ENCODE data around the gene CHMP4A.

CHMP4A gene

GRCh38 chr14:24212924-24213865 is at the start of gene CHMP4A:
Gene CHMP4A, minus strand, starts transcription at chr14:24213488. Its CDS starts 49 bp downstream, at chr14:24213439.
- DNase-seq, result peak; percentile 97

- DNase-seq, result no peak
These were observed 48.7 kb upstream of the CHMP4A start for GRCh38 chr14:24261969-24262327.

- DNase-seq, result no peak
These were observed 48.1 kb upstream of the CHMP4A start for GRCh38 chr14:24261256-24261968.

GRCh38 chr14:24260780-24261157 is 47.5 kb upstream of the CHMP4A start:
- no peak for DNase-seq

- no peak for DNase-seq
These were observed 46.9 kb upstream of the CHMP4A start for GRCh38 chr14:24260026-24260779.

- DNase-seq, result no peak
These were observed 46.2 kb upstream of the CHMP4A start for GRCh38 chr14:24259282-24260025.

DNA sequence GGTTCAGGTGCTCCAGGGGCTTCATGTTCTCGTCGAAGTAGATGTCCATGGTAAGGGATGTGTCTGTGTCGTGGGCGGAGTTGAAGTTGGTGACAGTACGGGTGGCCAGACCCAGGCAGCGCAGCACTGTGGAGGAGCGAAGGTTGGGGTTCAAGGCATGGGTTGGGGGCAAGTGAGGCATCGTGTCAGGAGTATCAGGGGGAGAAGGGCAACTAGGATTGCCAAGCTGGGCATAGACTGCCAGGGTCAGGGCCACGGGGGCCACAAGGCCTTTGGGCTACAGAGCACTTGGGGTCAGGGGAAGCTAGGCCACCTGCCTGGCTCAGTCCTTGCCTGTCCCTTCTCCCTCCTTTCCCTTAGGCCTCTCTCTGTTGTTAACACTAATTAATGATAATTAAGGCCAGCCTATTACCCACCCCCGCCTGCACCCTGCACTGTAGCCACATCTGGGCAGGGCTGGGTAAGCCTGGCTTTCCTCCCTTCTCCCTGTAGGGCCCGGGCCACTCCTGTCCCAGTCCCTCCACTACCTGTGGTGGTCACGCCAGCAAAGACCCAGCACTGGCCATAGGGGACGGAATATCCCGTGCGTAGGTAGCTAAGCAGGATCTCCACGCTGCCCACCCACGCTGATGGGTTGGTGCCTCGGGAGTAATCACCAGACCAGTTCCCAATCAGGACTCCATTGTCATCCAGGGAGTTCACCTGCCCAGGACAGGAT is 45.4 kb upstream of the CHMP4A start:
- DNase-seq, result no peak

GRCh38 chr14:24258119-24258518 is 44.8 kb upstream of the CHMP4A start:
- DNase-seq, result no peak

GRCh38 chr14:24256960-24257359 is 43.7 kb upstream of the CHMP4A start:
- no peak for DNase-seq

DNA sequence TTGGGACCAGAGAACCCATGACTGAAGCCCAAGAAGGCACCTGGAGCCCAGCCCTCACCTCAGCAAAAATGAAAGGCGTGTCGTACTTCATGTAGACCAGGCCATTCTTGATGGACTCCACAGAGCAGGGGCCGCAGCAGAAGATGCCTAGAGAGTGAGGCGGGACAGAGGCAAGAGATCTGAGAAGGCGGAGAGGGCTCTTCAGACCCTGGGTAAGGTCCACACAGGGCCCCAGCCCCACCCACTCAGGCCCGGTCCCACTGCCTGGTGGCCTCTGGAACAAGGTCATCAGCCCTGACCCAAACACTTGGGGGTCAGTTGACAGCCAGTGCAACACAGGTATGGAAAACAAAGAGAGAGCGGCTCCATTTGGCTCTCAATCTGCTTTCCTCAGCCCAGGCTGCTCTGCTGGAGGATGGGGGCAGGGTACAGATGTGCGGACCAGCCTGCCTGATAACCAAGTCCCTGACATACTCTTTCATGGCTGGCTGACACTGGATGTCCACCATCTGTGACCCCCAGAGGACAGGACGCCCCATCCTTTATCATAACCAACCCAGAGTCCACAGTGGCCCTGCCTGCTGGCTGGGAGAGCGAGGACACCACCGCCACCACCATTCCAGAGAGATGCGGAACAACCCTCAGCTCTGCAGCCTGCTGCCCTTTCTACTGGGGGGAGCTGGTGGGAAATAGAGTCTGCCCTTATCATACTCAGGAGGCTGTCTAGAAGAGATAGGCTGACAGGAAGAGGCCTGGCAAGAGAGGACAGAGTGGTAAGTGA is 42.8 kb upstream of the CHMP4A start:
- DNase-seq, result no peak

DNA sequence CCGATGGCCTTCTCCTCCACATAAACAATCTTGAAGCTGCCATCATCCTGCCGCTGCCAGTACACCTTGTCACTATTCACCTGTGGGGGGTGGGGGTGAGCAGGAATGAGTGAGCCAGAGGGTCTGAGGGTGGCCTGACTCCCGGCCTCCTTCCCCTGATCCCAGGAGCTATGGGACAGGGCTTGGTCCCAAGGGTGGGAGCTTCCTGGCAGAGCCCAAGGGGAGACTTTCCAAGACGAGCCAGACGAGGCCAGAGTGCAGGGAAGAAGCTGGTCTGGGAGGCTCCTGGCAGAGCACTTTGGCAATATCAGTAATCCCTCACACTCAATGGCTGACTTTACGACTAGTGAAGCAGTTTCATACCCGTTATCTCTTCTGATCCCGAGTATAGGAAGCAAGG is 42.1 kb upstream of the CHMP4A start:
- DNase-seq, result no peak

GRCh38 chr14:24254630-24255392 is 41.5 kb upstream of the CHMP4A start:
- DNase-seq, result no peak

GRCh38 chr14:24253936-24254335 is 40.6 kb upstream of the CHMP4A start:
- no peak for DNase-seq

DNA sequence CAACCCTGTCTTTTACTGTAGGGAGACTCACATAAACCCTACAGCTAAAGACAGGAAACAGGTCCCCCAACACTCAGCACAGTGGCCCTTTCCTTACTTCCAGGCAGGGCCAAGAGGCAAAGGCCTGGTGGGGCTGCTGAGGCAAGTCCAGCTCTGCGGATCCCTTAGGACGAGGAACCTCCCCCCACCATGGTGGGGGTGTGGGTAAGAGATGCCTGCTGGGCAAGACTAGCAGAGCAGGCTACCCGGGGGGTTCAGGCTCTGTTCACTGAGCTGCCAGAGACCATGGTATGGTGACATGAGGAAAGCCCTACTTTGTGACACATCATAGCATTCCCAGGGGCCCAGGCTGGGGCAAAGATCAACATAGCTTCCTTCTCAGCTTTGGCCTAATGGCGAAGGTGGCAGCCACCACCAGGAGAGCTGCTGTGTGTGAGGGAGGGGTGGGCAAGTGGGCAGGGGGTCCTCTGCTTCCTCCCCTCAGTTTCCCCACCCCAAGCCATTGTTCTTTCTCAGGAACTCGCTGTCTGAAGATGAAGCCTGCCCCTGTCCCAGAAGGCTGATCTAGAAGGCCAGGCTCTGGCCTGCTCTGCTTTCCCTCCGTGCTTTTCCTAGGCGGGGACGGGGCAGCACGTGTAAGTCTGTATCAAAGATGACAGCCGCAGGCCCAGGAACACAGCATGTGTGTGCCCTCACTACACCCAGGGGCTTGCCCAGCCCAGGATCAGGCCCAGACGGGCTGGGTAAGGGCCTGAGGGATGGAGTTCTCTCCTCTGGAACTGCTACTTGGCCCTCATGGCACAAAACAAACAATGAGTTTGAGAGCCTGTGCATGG is 39.2 kb upstream of the CHMP4A start:
- DNase-seq, result no peak

- DNase-seq, result no peak
These were observed 38.6 kb upstream of the CHMP4A start for GRCh38 chr14:24251880-24252288.

- no peak for DNase-seq
These were observed 37.1 kb upstream of the CHMP4A start for GRCh38 chr14:24250354-24250753.

- no peak for DNase-seq
These were observed 36.1 kb upstream of the CHMP4A start for GRCh38 chr14:24249230-24250021.

GRCh38 chr14:24247422-24247821 is 34.1 kb upstream of the CHMP4A start:
- no peak for DNase-seq

Measured in CD4-positive, alpha-beta T cell treated with Interleukin-10 for 1 hour (primary cell).